ENCODE measurements around the gene MSL1. TPM values are rescaled to one million over a fixed set of nuclear protein-coding genes. Genes with fewer than 3 reads are reported as not detected.

MSL1 gene
- total and polyA plus RNA-seq, 12 donors: 47.8 to 143 (median 72.1) TPM

DNA sequence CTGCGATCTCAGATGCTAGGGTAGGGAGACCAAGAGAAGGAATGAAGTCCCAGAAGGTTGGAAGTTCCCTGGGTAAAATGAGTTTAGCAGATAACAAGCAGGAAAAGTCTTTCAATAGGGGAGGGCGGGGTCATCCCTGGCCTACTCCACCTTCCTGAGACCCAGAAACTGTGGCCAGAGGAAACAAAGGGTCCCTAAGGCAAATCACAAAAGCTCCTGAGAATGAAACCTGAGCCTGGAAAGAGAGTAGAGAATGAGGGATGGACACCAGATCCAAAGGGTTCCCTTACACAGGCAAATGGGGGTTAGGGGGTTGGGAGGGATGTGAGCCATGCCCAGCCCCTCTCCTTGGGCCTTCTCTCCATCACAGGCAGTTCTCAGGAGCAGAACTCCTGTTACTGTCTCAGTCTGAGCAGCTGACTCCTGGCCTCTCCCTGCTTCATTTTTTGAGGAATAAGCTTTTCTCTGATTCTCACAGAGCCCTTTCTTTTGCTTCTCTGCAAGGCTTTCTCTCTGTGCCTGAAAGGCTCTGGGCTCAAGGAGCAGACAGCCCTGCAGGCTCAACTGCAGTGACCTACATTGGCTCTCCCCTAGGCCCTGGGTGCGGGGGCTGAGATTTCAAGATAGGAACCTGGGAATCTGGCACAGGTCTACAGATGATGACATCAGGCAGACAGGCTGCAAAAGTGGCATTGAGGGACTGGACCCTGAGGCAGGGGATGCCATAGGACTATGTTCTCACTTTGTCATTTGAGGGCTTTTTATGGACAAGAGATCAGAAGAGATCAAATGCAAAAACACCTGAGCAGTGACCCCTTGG, 11.5 kb upstream of the MSL1 start:
- H3K4me3 ChIP-seq: no peak overlapping the region
- H3K4me1 ChIP-seq (replicated peaks in 1 of 2): peaks cover 65 to 78% of the 10 kb centered on the region in 2 donors
- peak overlapping the region; percentile 34 to 96 (median 94) for H3K27ac ChIP-seq
- H3K27me3 ChIP-seq: no peaks in the 10 kb centered on the region
- WGBS, 4 donors: 43 to 58% (median 53%) methylated on average over 3 of the region's 3 CpGs
- no peaks in the 10 kb centered on the region for H3K9me3 ChIP-seq (replicated peaks in 1 of 3)
- TF ChIP-seq, protein P1, sequence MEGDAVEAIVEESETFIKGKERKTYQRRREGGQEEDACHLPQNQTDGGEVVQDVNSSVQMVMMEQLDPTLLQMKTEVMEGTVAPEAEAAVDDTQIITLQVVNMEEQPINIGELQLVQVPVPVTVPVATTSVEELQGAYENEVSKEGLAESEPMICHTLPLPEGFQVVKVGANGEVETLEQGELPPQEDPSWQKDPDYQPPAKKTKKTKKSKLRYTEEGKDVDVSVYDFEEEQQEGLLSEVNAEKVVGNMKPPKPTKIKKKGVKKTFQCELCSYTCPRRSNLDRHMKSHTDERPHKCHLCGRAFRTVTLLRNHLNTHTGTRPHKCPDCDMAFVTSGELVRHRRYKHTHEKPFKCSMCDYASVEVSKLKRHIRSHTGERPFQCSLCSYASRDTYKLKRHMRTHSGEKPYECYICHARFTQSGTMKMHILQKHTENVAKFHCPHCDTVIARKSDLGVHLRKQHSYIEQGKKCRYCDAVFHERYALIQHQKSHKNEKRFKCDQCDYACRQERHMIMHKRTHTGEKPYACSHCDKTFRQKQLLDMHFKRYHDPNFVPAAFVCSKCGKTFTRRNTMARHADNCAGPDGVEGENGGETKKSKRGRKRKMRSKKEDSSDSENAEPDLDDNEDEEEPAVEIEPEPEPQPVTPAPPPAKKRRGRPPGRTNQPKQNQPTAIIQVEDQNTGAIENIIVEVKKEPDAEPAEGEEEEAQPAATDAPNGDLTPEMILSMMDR (IDR thresholded peaks at IDR 0.05): no peak
- peak in 1 of 2 donors; percentile 52 for TF ChIP-seq POLR2A (IDR thresholded peaks at IDR 0.05)
- no peaks in the 10 kb centered on the region for H3K36me3 ChIP-seq (replicated peaks in 1 of 2)
- intact Hi-C loops (cut with DNase I): no loop called here
- peak; percentile 59 to 83 (median 77) for DNase-seq

DNA sequence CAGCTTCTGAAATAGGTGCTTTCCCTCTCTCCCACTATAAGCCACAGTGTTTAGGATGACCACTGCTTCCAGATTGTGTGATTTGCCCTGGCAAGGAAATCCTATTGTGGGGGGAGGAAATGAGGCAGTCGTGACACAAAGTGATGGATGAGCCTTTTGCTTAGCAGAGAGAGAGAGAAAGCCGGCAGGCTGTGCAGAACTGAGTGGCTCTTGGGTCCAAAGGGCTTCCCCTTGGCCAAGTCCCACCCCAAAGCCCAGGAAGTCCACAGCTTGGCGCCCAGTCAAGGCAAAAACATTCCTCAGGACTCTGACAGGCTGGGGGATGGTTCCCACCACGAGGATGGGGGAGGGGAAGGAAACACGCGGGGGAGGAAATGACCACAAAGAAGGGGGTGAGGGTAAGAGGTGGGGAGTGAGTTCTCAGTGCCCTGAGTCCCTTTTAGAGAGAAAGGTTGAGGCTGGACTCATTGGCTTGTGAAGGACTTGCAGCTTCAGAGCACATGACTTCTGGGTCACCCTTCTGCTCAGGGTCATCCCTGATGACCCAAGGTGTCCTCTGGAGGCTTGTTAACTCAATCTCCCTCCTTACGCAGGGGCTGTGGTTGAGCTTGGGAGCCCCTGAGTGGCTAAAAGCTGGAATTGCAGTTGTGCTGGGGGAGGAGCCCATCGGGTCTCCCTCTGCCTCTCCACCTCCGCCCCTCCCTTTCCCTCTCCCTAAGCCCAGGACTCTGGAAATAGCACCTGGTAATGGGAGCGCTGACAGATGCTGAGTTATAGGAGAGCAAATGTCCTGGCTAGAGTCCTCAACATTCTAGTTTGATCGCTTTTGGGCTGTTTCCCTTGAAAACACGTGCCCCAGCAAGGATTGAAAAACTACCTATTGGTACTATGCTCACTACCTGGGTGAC, 10.3 kb upstream of the MSL1 start:
- Histone ChIP-seq H3K4me3 (peak overlapping the region in 1 of 4 donors; percentile 10), H3K27ac (peak overlapping the region; percentile 34 to 96 (median 94)), H3K9me3 (replicated peaks in 1 of 3) (no peaks in the 10 kb centered on the region), H3K27me3 (no peaks in the 10 kb centered on the region), H3K4me1 (replicated peaks in 1 of 2) (peaks cover 61 to 74% of the 10 kb centered on the region in 2 donors), H3K36me3 (replicated peaks in 1 of 2) (no peaks in the 10 kb centered on the region)
- peak; percentile 93 to 98 (median 96) for DNase-seq
- peak in 1 of 2 donors; percentile 94 for TF ChIP-seq POLR2A (IDR thresholded peaks at IDR 0.05)
- TF ChIP-seq, protein P1 (IDR thresholded peaks at IDR 0.05): peak; percentile 69 to 96 (median 92)
- intact Hi-C loops (cut with DNase I): no loop called here
- whole genome bisulfite sequencing, 4 donors: 0 to 2% (median 1%) methylated on average over 11 to 12 of the region's 12 CpGs

- Histone ChIP-seq H3K4me1 (replicated peaks in 1 of 2) (peaks cover 56 to 68% of the 10 kb centered on the region in 2 donors), H3K36me3 (replicated peaks in 1 of 2) (no peaks in the 10 kb centered on the region), H3K9me3 (replicated peaks in 1 of 3) (no peaks in the 10 kb centered on the region), H3K27ac (peak overlapping the region; percentile 34 to 96 (median 94)), H3K27me3 (no peaks in the 10 kb centered on the region), H3K4me3 (no peak overlapping the region)
- no peak for TF ChIP-seq POLR2A (IDR thresholded peaks at IDR 0.05)
- TF ChIP-seq, protein P1 (IDR thresholded peaks at IDR 0.05): no peak
- intact Hi-C loops (cut with DNase I): no loop called here
- WGBS, 4 donors: 1 to 11% (median 7%) methylated on average over 2 of the region's 2 CpGs
- peak in 4 of 7 donors; percentile 16 to 54 (median 20) for DNase-seq
Measured at GRCh38 chr17:40112191-40112711, 9.5 kb upstream of the MSL1 start.

DNA sequence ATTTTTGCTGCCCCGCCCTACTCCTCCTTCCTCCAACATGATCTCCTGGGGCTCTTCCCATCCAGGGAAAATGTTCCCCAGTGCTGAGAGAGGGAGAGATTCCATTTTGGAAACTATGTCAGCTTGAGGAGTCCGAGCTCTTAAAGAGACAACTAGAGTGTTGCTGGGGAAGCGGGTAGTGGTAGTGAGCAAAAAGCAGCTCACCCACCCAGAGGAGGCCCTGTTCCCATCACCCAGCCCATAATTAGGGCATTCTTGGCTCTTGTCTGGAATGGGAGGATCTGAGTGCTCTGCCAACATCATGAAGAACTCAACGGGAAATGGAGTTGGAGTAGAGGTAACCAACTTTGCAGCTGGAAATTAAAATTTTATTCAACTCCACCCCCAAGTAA, 9.1 kb upstream of the MSL1 start:
- peak in 6 of 7 donors; percentile 19 to 62 (median 34) for DNase-seq
- no peak overlapping the region for H3K4me3 ChIP-seq
- intact Hi-C loops (cut with DNase I): no loop called here
- no peaks in the 10 kb centered on the region for H3K27me3 ChIP-seq
- H3K4me1 ChIP-seq (replicated peaks in 1 of 2): peaks cover 51 to 63% of the 10 kb centered on the region in 2 donors
- no peaks in the 10 kb centered on the region for H3K9me3 ChIP-seq (replicated peaks in 1 of 3)
- WGBS, 4 donors: 49 to 60% (median 56%) methylated on average over 4 of the region's 4 CpGs
- H3K36me3 ChIP-seq (replicated peaks in 1 of 2): no peaks in the 10 kb centered on the region
- peak overlapping the region; percentile 34 to 96 (median 94) for H3K27ac ChIP-seq
- TF ChIP-seq, protein P1 (IDR thresholded peaks at IDR 0.05): no peak
